Forelimb muscle (tissue), 1 donor: ENCODE data around the gene PHC3. TPM values are rescaled to one million over a fixed set of nuclear protein-coding genes. Genes with fewer than 3 reads are reported as not detected.

Source experiments
- DNase-seq: peaks from one replicate; pipeline ENCODE4 v3.0.0-alpha.2; 2013; ENCODE audit warnings: low read depth
- polyA plus RNA-seq: library from polyadenylated mRNA; unstranded; fragments of 120-200 nt; gene quantifications from one replicate; pipeline ENCODE4 v1.2.1, GENCODE V29; 2013; ENCODE audit not compliant: insufficient read length

Gene PHC3
- polyA plus RNA-seq, 1 donor = 18.4 TPM

GRCh38 chr3:170079536-170080165 lies 101.9 kb downstream of the PHC3 start:
- no peak for DNase-seq

GRCh38 chr3:170078620-170079281 lies 102.8 kb downstream of the PHC3 start:
- DNase-seq = no peak

GRCh38 chr3:170077361-170077760 lies 104.2 kb downstream of the PHC3 start:
- no peak for DNase-seq

GRCh38 chr3:170076715-170077238 lies 104.8 kb downstream of the PHC3 start:
- DNase-seq = no peak

GRCh38 chr3:170075441-170076091 lies 106.0 kb downstream of the PHC3 start:
- DNase-seq = no peak

- DNase-seq = no peak
These were observed 117.4 kb downstream of the PHC3 start for GRCh38 chr3:170064108-170064507.

GRCh38 chr3:170063691-170064090 lies 117.8 kb downstream of the PHC3 start:
- DNase-seq = no peak

GRCh38 chr3:170062769-170063168 lies 118.8 kb downstream of the PHC3 start:
- no peak for DNase-seq

GRCh38 chr3:170062068-170062467 lies 119.5 kb downstream of the PHC3 start:
- no peak for DNase-seq

GRCh38 chr3:170059447-170059846 lies 122.1 kb downstream of the PHC3 start:
- DNase-seq = no peak

- DNase-seq = no peak
These were observed 123.4 kb downstream of the PHC3 start for GRCh38 chr3:170058127-170058526.

GRCh38 chr3:170057550-170057949 lies 124.0 kb downstream of the PHC3 start:
- DNase-seq = no peak

GRCh38 chr3:170056710-170057454 lies 124.7 kb downstream of the PHC3 start:
- DNase-seq = no peak

- no peak for DNase-seq
These were observed 126.3 kb downstream of the PHC3 start for GRCh38 chr3:170055209-170055608.

- DNase-seq = no peak
These were observed 127.3 kb downstream of the PHC3 start for GRCh38 chr3:170054204-170054603.

- DNase-seq = no peak
These were observed 129.1 kb downstream of the PHC3 start for GRCh38 chr3:170052398-170052797.

GRCh38 chr3:170050753-170051152 lies 130.8 kb downstream of the PHC3 start:
- DNase-seq = no peak

- no peak for DNase-seq
These were observed 132.2 kb downstream of the PHC3 start for GRCh38 chr3:170049146-170050000.

- DNase-seq = no peak
These were observed 134.5 kb downstream of the PHC3 start for GRCh38 chr3:170047133-170047404.

- DNase-seq = no peak
These were observed 135.0 kb downstream of the PHC3 start for GRCh38 chr3:170046269-170047132.
